Measurements from ENCODE around the gene NXNL1. TPM values are rescaled to one million over a fixed set of nuclear protein-coding genes. Genes with fewer than 3 reads are reported as not detected.

NXNL1 gene
- total and polyA plus RNA-seq, 8 donors: 0.19 TPM; not detected in 7

DNA sequence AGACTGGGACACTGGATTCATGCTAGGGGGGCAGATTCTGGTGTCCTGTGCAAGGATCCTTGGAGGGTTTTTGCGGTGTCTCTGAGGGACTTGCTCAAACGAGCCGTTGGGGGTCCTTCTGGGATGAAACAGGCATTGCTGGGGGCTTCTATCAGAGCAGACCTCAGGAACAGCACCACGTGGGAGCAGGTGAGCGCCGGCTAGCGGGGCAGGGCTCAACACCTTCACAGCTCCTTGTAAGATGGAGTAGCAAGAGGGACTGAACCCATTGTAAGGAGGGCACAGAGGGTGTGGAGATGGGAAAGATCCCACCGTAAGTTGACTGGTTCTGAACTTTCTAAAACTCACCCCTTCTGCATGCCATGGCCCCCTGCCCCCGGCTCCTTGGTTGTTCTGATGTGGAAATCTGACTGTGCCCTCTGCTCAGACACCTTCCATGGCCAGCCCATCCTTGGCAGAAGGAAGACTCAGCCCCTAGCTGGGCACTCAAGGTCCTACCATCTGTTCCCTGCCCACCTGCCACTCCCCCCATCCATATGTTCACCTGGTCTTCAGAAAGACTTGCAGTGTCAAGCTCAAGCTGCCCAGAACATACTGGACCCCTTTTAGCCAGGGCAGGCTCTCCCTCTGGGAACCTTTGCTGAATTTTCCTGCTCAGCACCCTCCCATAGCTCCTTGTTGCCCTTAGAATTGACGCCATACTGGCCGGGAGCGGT, 10.8 kb upstream of the NXNL1 start:
- Histone ChIP-seq H3K27ac (no peak overlapping the region), H3K27me3 (no peaks in the 10 kb centered on the region), H3K9me3 (no peaks in the 10 kb centered on the region), H3K36me3 (no peaks in the 10 kb centered on the region), H3K4me3 (peak overlapping the region in 3 of 4 donors; percentile 3 to 78 (median 77)), H3K4me1 (peaks cover 0 to 15% (median 0%) of the 10 kb centered on the region in 3 donors)
- no peak for ATAC-seq
- DNase-seq: peak in 1 of 6 donors; percentile 32
- 53% methylated on average over 12 of the region's 12 CpGs for WGBS, 2 donors
- TF ChIP-seq, protein P1, sequence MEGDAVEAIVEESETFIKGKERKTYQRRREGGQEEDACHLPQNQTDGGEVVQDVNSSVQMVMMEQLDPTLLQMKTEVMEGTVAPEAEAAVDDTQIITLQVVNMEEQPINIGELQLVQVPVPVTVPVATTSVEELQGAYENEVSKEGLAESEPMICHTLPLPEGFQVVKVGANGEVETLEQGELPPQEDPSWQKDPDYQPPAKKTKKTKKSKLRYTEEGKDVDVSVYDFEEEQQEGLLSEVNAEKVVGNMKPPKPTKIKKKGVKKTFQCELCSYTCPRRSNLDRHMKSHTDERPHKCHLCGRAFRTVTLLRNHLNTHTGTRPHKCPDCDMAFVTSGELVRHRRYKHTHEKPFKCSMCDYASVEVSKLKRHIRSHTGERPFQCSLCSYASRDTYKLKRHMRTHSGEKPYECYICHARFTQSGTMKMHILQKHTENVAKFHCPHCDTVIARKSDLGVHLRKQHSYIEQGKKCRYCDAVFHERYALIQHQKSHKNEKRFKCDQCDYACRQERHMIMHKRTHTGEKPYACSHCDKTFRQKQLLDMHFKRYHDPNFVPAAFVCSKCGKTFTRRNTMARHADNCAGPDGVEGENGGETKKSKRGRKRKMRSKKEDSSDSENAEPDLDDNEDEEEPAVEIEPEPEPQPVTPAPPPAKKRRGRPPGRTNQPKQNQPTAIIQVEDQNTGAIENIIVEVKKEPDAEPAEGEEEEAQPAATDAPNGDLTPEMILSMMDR (IDR thresholded peaks at IDR 0.05): no peak
- FAIRE-seq: no peak
- intact Hi-C loops (cut with DNase I): no loop called here

DNA sequence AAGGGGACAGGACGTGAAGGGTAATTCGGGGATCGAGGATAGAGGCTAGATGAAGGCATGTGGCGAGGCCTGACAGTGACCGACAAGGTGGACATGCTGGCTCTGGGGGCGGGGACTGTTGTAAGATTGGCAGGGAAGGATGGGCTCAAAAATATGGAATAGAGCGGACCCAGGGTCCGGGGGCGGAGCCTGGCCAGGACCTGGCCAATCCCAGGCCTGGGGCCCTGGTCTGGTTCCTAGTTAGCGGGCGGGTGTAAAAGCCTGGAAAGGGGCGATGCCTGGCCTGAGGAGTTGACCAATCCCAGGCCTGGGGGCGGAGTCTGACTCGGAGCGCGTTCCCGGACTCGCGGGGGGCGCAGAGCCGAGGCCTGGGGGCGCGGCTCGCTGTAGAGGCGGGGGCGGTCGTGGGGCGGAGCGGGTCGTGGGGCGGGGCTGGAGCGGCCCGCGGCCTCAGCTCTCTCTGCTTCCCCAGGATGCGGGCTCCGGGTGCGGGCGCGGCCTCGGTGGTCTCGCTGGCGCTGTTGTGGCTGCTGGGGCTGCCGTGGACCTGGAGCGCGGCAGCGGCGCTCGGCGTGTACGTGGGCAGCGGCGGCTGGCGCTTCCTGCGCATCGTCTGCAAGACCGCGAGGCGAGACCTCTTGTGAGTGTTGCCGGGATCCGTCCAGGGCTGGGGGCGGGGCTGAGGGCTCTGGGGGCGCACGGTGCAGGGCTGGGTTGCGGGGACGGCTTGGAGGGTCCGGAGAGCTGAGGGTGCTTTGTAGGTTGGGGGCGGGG, 9.5 kb upstream of the NXNL1 start, which contains the start of gene SLC27A1:
SLC27A1 (plus strand) TSS at position 457 of the 774 bp plus-strand sequence; CDS start at position 474, 17 bp downstream.
- FAIRE-seq (peak; percentile 89), ATAC-seq (peak; percentile 84 to 90 (median 86)), DNase-seq (peak; percentile 95 to 99 (median 98))
- peak within 1 kb of the TSS; percentile 70 to 88 (median 78) for H3K4me3 ChIP-seq
- no peaks in the 10 kb centered on the region for H3K36me3 ChIP-seq
- 0% methylated on average over 52 to 67 of the region's 67 CpGs for WGBS, 2 donors
- intact Hi-C loops (cut with DNase I): no loop called here
- H3K27me3 ChIP-seq: no peaks in the 10 kb centered on the region
- H3K4me1 ChIP-seq: peaks cover 0 to 12% (median 0%) of the 10 kb centered on the region in 3 donors
- H3K27ac ChIP-seq: peak within 1 kb of the TSS; percentile 52 to 90 (median 84)
- H3K9me3 ChIP-seq: no peaks in the 10 kb centered on the region
- TF ChIP-seq, protein P1 (IDR thresholded peaks at IDR 0.05): no peak

DNA sequence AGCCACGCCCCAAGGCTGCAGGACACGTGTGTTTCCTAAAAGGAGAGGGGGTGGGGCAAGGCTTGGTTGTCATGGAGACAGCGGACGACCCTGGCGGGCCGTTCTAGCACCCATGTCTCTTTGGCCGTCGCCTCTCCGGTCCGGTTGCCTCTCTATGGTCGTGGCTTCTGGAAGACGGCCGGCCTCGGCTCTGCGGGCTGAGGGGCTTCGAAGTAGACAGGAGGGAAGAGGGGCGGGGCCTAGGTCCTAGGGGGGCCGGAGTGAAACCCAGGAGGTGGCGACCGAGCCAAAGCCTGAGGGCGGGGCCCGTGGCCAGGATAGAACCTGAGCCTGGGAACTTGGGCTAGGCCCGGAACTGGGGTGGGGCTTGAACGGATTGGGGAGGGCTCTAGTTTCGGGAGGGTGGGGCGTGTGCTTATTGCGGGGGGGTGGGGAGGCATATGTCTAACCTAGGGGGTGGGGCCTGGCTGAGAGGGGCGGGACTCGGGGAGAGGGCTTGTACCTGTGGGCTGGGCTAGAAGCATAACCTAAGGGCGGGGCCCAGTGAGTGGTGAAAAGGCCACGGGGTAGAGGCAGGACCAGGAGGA, 8.8 kb upstream of the NXNL1 start:
- intact Hi-C loops (cut with DNase I): loop anchor here in 1 of 3 donors (5.0 kb wide), 1 partner anchor 122 kb away; no protein-coding TSS in a partner anchor
- WGBS, 2 donors: 0 to 1% methylated on average over 31 of the region's 31 CpGs
- Histone ChIP-seq H3K36me3 (no peaks in the 10 kb centered on the region), H3K4me1 (peaks cover 0 to 10% (median 0%) of the 10 kb centered on the region in 3 donors), H3K27me3 (no peaks in the 10 kb centered on the region), H3K9me3 (no peaks in the 10 kb centered on the region), H3K4me3 (peak overlapping the region; percentile 70 to 88 (median 78)), H3K27ac (peak overlapping the region; percentile 47 to 90 (median 84))
- no peak for FAIRE-seq
- DNase-seq: peak; percentile 94 to 99 (median 98)
- TF ChIP-seq, protein P1 (IDR thresholded peaks at IDR 0.05): no peak
- peak; percentile 80 to 85 (median 82) for ATAC-seq

DNA sequence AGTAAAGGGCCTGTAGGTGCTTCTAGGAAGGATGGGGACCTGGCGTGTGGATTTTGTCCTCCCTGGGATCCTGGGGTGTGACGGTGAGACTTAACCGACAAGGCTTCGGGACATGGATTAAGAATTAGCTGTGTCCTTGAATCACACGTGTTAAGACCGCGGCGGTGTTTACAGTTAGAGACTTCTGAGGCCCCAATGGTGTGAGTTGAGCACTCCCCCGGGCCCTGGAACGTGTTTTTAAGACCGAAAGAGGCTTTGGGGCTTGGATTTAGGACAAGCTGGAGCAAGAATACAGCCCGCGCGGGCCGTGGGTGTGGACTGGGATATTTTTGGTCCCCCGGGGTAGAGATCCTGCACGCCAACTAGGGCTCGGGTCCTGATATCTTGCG, 8.4 kb upstream of the NXNL1 start:
- FAIRE-seq: no peak
- Histone ChIP-seq H3K27ac (peak overlapping the region; percentile 47 to 90 (median 84)), H3K27me3 (no peaks in the 10 kb centered on the region), H3K4me1 (peaks cover 0 to 10% (median 0%) of the 10 kb centered on the region in 3 donors), H3K9me3 (no peaks in the 10 kb centered on the region), H3K4me3 (peak overlapping the region; percentile 46 to 78 (median 74)), H3K36me3 (no peaks in the 10 kb centered on the region)
- 2% methylated on average over 19 of the region's 19 CpGs for WGBS, 2 donors
- ATAC-seq: peak in 3 of 4 donors; percentile 0 to 1 (median 1)
- intact Hi-C loops (cut with DNase I): loop anchor here in 1 of 3 donors (5.0 kb wide), 1 partner anchor 122 kb away; no protein-coding TSS in a partner anchor
- TF ChIP-seq, protein P1 (IDR thresholded peaks at IDR 0.05): no peak
- no peak for DNase-seq
